SKM-1 (cell line): ENCODE results near the gene URM1.

Experiments
- DNase-seq: peaks from one replicate; lab custom pipeline; 2025; ENCODE audit not compliant: unreplicated experiment; lab: John Stamatoyannopoulos, UW

Gene URM1

GRCh38 chr9:128424268-128424780, 53.1 kb downstream of the URM1 start:
- DNase-seq: no peak

- DNase-seq: no peak
Measured at GRCh38 chr9:128428644-128429512, 57.7 kb downstream of the URM1 start.

GRCh38 chr9:128429513-128430086, 58.4 kb downstream of the URM1 start:
- DNase-seq: no peak

- no peak for DNase-seq
Measured at GRCh38 chr9:128431207-128431606, 60.0 kb downstream of the URM1 start.

- no peak for DNase-seq
Measured at GRCh38 chr9:128434340-128434739, 63.2 kb downstream of the URM1 start.

GRCh38 chr9:128435611-128436010, 64.4 kb downstream of the URM1 start:
- no peak for DNase-seq

- peak; percentile 75 for DNase-seq
Measured at GRCh38 chr9:128438343-128439109, 67.4 kb downstream of the URM1 start.

- no peak for DNase-seq
Measured at GRCh38 chr9:128439273-128439672, 68.1 kb downstream of the URM1 start.
